Activated CD4-positive, alpha-beta memory T cell treated with anti-CD3 and anti-CD28 coated beads for 36 hours (primary cell): ENCODE results near the gene ADA. TPM values are rescaled to one million over a fixed set of nuclear protein-coding genes. Genes with fewer than 3 reads are reported as not detected.

ENCODE experiments used
- total RNA-seq, 2 experiments: library from RNA; stranded (reverse); gene quantifications; one replicate each; pipeline ENCODE4 v1.2.3, GENCODE V29; 2021

ADA gene
- total RNA-seq, 2 experiments from 2014 or later, result 35.7 to 38.0 TPM

Other genes starting within 250 kb of the ADA start
- gene TTPAL, start 175.8 kb downstream of the ADA start, total RNA-seq, result 10 to 100 TPM; 18.1 to 18.6 TPM
- 10 to 100 TPM; 57.3 to 58.6 TPM for gene SERINC3, start 129.6 kb downstream of the ADA start, total RNA-seq
- 1 to 10 TPM; 2.9 to 4.1 TPM for gene PKIG, start 69.1 kb downstream of the ADA start, total RNA-seq
- gene CCN5, start 63.7 kb upstream of the ADA start, total RNA-seq, result not detected
- under 1 TPM; 0.71 to 0.77 TPM for gene KCNK15, start 94.2 kb upstream of the ADA start, total RNA-seq
- gene RIMS4, start 158.8 kb upstream of the ADA start, total RNA-seq, result not detected
- 100 to 1,000 TPM; 280 to 284 TPM for gene YWHAB, start 234.0 kb upstream of the ADA start, total RNA-seq